Trophoblast cell (in vitro differentiated cells and primary cell): ENCODE measurements around the gene CDH20.

Source experiments
- DNase-seq, 2 donors: peaks; one replicate each; pipeline ENCODE4 v3.0.0-alpha.2; 2016
- H2AFZ ChIP-seq: 2 replicates; pipeline ENCODE4 v1.6.1; 2013; ENCODE audit warnings: low read length, moderate library complexity, mild to moderate bottlenecking; ENCODE audit not compliant: insufficient read depth, poor library complexity
- H2AK5ac ChIP-seq: 2 replicates; pipeline ENCODE4 v1.6.1; 2013; ENCODE audit warnings: mild to moderate bottlenecking, low read length
- H2BK120ac ChIP-seq: 2 replicates; pipeline ENCODE4 v1.6.1; 2013; ENCODE audit warnings: low read length, mild to moderate bottlenecking, moderate library complexity; ENCODE audit not compliant: insufficient read depth, poor library complexity
- H2BK12ac ChIP-seq: 2 replicates; pipeline ENCODE4 v1.6.1; 2013; ENCODE audit warnings: mild to moderate bottlenecking, low read length, moderate library complexity
- H2BK5ac ChIP-seq: 2 replicates; pipeline ENCODE4 v1.6.1; 2013; ENCODE audit warnings: low read length, low read depth, moderate library complexity, mild to moderate bottlenecking; ENCODE audit not compliant: poor library complexity
- H3K14ac ChIP-seq: 2 replicates; pipeline ENCODE4 v1.6.1; 2013; ENCODE audit warnings: mild to moderate bottlenecking, low read length
- H3K18ac ChIP-seq: 2 replicates; pipeline ENCODE4 v1.6.1; 2013; ENCODE audit warnings: mild to moderate bottlenecking, low read length
- H3K23ac ChIP-seq: 2 replicates; pipeline ENCODE4 v1.6.1; 2013; ENCODE audit warnings: low read length
- H3K27ac ChIP-seq: 2 replicates; pipeline ENCODE4 v1.5.1; 2013; ENCODE audit warnings: low read depth, mild to moderate bottlenecking, inconsistent platforms, low read length, moderate library complexity
- H3K27me3 ChIP-seq: 2 replicates; pipeline ENCODE4 v1.6.1; 2013; ENCODE audit warnings: inconsistent platforms, mild to moderate bottlenecking, low read length, moderate library complexity; ENCODE audit not compliant: insufficient read depth
- H3K36me3 ChIP-seq, 2 experiments: 1 replicate in 1 of 2; 2 replicates in 1 of 2; pipeline ENCODE4 v1.6.1; 2013; ENCODE audit warnings: low read length in 2 of 2, mild to moderate bottlenecking in 2 of 2, moderate library complexity in 1 of 2; ENCODE audit not compliant: insufficient read depth in 2 of 2, control insufficient read depth in 1 of 2
- H3K4ac ChIP-seq: 2 replicates; pipeline ENCODE4 v1.6.1; 2013; ENCODE audit warnings: low read depth, mild to moderate bottlenecking, low read length, moderate library complexity
- H3K4me1 ChIP-seq, 2 experiments: 1 replicate in 1 of 2; 2 replicates in 1 of 2; pipeline ENCODE4 v1.6.1; 2013; ENCODE audit warnings: low read length in 2 of 2, mild to moderate bottlenecking in 2 of 2, moderate library complexity in 1 of 2; ENCODE audit not compliant: insufficient read depth in 2 of 2, control insufficient read depth in 1 of 2
- H3K4me2 ChIP-seq: 2 replicates; pipeline ENCODE4 v1.6.1; 2013; ENCODE audit warnings: inconsistent platforms, mild to moderate bottlenecking, low read length, moderate library complexity
- H3K4me3 ChIP-seq: 2 replicates; pipeline ENCODE4 v1.5.1; 2013; ENCODE audit warnings: mild to moderate bottlenecking, low read depth, low read length, inconsistent platforms
- H3K79me1 ChIP-seq: one replicate; pipeline ENCODE4 v1.6.1; 2013; ENCODE audit warnings: low read length
- H3K79me2 ChIP-seq: 2 replicates; pipeline ENCODE4 v1.6.1; 2013; ENCODE audit warnings: low read length, mild to moderate bottlenecking; ENCODE audit not compliant: control insufficient read depth, insufficient read depth, poor library complexity
- H3K9ac ChIP-seq: 2 replicates; pipeline ENCODE4 v1.6.1; 2013; ENCODE audit warnings: mild to moderate bottlenecking, low read length
- H3K9me3 ChIP-seq: 2 replicates; pipeline ENCODE4 v1.6.1; 2013; ENCODE audit warnings: low read depth, mild to moderate bottlenecking, control low read depth, inconsistent platforms, low read length; ENCODE audit not compliant: insufficient read depth
- H4K12ac ChIP-seq: 2 replicates; pipeline ENCODE4 v1.6.1; 2013; ENCODE audit warnings: low read depth, mild to moderate bottlenecking, low read length, moderate library complexity
- H4K8ac ChIP-seq: 2 replicates; pipeline ENCODE4 v1.6.1; 2013; ENCODE audit warnings: low read depth, mild to moderate bottlenecking, low read length, moderate library complexity
- H4K91ac ChIP-seq: one replicate; pipeline ENCODE4 v1.6.1; 2013; ENCODE audit warnings: low read depth, mild to moderate bottlenecking, low read length, moderate library complexity
- WGBS: extraction: QIAGEN DNeasy Blood & Tissue Kit; methylation state at CpG from one replicate; pipeline ENCODE4 v1.1.7; 2013; ENCODE audit warnings: missing lambda C conversion rate; ENCODE audit not compliant: insufficient read length, insufficient coverage; ENCODE audit errors: extremely low coverage; 5-methylcytosine and 5-hydroxymethylcytosine counted together

CDH20 gene

GRCh38 chr18:61334951-61335683, 1.9 kb downstream of the CDH20 start:
- Histone ChIP-seq H2AK5ac (no peak overlapping the region), H3K36me3 (no peaks in the 10 kb centered on the region), H3K14ac (no peak overlapping the region), H2BK5ac (no peak overlapping the region), H3K79me1 (no peaks in the 10 kb centered on the region), H4K91ac (no peak overlapping the region), H2BK12ac (no peak overlapping the region), H3K4me2 (peak overlapping the region; percentile 13), H3K4me1 (peaks cover 5 to 15% of the 10 kb centered on the region in 2 experiments), H3K4ac (no peak overlapping the region), H3K9ac (no peak overlapping the region), H3K23ac (no peak overlapping the region), H3K27me3 (peaks cover 14% of the 10 kb centered on the region), H3K79me2 (no peaks in the 10 kb centered on the region), H3K27ac (no peak overlapping the region), H4K8ac (no peak overlapping the region), H2BK120ac (no peak overlapping the region), H3K4me3 (no peak overlapping the region), H2AFZ (no peak overlapping the region), H3K18ac (no peak overlapping the region), H4K12ac (no peak overlapping the region), H3K9me3 (no peaks in the 10 kb centered on the region)
- DNase-seq, result no peak
- WGBS, result no CpG with 5 or more reads among the region's 10 CpGs

DNA sequence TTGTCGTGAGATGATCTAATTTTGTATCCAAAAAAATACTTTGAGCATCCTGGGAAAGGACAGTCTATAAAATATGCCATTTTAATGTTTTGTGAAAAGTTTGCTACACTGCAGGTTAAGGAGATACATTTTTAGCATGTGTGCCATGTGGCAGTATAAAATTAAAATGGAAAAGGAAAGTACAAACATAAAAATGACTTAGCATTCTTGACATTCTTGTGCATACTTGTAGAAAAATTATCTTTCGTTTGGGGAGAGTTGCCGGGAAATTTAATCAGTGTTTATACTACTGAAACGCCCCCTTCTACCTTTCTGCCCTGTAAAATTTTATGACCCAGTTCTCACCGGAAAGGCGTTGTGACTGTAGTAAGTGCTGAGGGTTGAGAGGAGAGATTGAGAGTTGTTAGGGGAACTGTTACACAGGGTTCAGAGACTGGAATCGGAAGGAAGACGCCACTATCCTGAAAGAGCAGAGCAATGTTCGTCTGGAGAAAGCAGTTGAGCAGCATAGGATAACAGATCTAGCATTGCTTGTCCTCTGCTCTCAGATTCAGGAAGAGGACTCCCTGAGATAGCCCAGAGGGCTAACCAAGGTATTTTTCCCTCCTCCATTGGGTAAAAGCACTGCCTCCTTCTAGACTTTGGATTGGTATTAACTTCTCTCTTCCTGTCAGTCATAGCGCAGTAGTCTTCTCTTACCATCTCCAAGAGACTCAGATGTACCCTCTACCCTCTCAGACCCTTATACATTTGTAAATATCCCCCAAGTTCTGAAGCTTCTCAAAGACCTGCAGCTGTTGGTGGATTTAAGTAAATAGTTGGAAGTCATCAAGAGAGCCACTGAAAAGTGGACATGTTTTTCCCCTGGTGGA, 2.7 kb downstream of the CDH20 start:
- Histone ChIP-seq H3K14ac (no peak overlapping the region), H2BK5ac (no peak overlapping the region), H3K23ac (no peak overlapping the region)

GRCh38 chr18:61336766-61337165, 3.5 kb downstream of the CDH20 start:
- no CpG with 5 or more reads among the region's 6 CpGs for WGBS
- no peak for DNase-seq

More for the DNA sequence above, 2.7 kb downstream of the CDH20 start:
- H4K8ac ChIP-seq, result no peak overlapping the region
- H3K79me1 ChIP-seq, result no peaks in the 10 kb centered on the region
- H2BK120ac ChIP-seq, result no peak overlapping the region
- no peak overlapping the region for H3K4me3 ChIP-seq
- H3K9me3 ChIP-seq, result no peaks in the 10 kb centered on the region
- peaks cover 14% of the 10 kb centered on the region for H3K27me3 ChIP-seq
- H2AK5ac ChIP-seq, result no peak overlapping the region
- no peak overlapping the region for H3K18ac ChIP-seq
- H3K27ac ChIP-seq, result no peak overlapping the region
- H3K4ac ChIP-seq, result no peak overlapping the region
- H3K79me2 ChIP-seq, result no peaks in the 10 kb centered on the region
- WGBS, result no CpG with 5 or more reads among the region's 10 CpGs
- H4K91ac ChIP-seq, result no peak overlapping the region
- H3K36me3 ChIP-seq, result no peaks in the 10 kb centered on the region
- DNase-seq, result no peak
- no peak overlapping the region for H2AFZ ChIP-seq
- H2BK12ac ChIP-seq, result no peak overlapping the region
- no peak overlapping the region for H4K12ac ChIP-seq
- H3K4me2 ChIP-seq, result no peak overlapping the region
- no peak overlapping the region for H3K9ac ChIP-seq
- peaks cover 5 to 15% of the 10 kb centered on the region in 2 experiments for H3K4me1 ChIP-seq

DNA sequence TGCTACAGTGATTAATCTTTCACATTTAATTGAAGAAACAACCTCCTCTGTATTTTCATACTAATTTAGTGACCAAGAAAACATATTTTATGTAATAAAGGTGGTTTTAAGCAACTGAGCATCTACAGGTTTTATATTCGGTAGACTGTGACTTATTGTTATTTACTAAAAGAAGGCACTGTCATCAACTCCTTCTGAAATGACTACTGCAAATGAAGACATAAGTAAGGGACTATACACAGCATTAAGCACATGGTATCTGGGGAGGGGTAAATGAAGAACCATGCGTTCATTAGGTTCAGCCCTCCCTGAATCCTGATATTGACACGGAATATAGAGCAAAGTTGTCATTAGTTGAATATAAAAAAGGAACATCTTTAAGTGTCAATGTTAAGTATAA, 4.3 kb downstream of the CDH20 start:
- Histone ChIP-seq H2BK120ac (no peak overlapping the region), H3K9ac (no peak overlapping the region), H4K91ac (no peak overlapping the region), H3K36me3 (no peaks in the 10 kb centered on the region), H3K27me3 (peaks cover 14% of the 10 kb centered on the region), H2BK5ac (no peak overlapping the region), H3K14ac (no peak overlapping the region), H3K79me1 (no peaks in the 10 kb centered on the region), H3K23ac (no peak overlapping the region), H3K4ac (no peak overlapping the region), H3K18ac (no peak overlapping the region), H3K4me1 (peaks cover 5 to 15% of the 10 kb centered on the region in 2 experiments), H3K4me2 (no peak overlapping the region), H3K4me3 (no peak overlapping the region), H4K12ac (no peak overlapping the region), H3K79me2 (no peaks in the 10 kb centered on the region), H2BK12ac (no peak overlapping the region), H3K9me3 (no peaks in the 10 kb centered on the region), H4K8ac (no peak overlapping the region), H3K27ac (no peak overlapping the region), H2AFZ (no peak overlapping the region), H2AK5ac (no peak overlapping the region)
- WGBS, result no CpG with 5 or more reads among the region's 3 CpGs
- no peak for DNase-seq

More at GRCh38 chr18:61336766-61337165, 3.5 kb downstream of the CDH20 start:
- H3K18ac ChIP-seq, result no peak overlapping the region
- no peak overlapping the region for H3K4me2 ChIP-seq
- H3K79me1 ChIP-seq, result no peaks in the 10 kb centered on the region
- H4K8ac ChIP-seq, result no peak overlapping the region
- no peaks in the 10 kb centered on the region for H3K79me2 ChIP-seq
- no peak overlapping the region for H2AK5ac ChIP-seq
- H3K27ac ChIP-seq, result no peak overlapping the region
- H2BK120ac ChIP-seq, result no peak overlapping the region
- H2BK12ac ChIP-seq, result no peak overlapping the region
- H3K4ac ChIP-seq, result no peak overlapping the region
- peaks cover 14% of the 10 kb centered on the region for H3K27me3 ChIP-seq
- no peak overlapping the region for H3K4me3 ChIP-seq
- no peak overlapping the region for H4K12ac ChIP-seq
- no peak overlapping the region for H3K9ac ChIP-seq
- H2AFZ ChIP-seq, result no peak overlapping the region
- H3K14ac ChIP-seq, result no peak overlapping the region
- peaks cover 5 to 15% of the 10 kb centered on the region in 2 experiments for H3K4me1 ChIP-seq
- no peak overlapping the region for H2BK5ac ChIP-seq
- no peaks in the 10 kb centered on the region for H3K36me3 ChIP-seq
- no peaks in the 10 kb centered on the region for H3K9me3 ChIP-seq
- no peak overlapping the region for H3K23ac ChIP-seq
- H4K91ac ChIP-seq, result no peak overlapping the region
